HFF-Myc (cell line): ENCODE results near the gene NELL1.

Experiments
- DNase-seq: peaks from one replicate; pipeline ENCODE4 v3.0.0-alpha.2; 2011; ENCODE audit warnings: low read depth; ENCODE audit errors: extremely low read depth
- H3K4me3 ChIP-seq: replicated peaks from 2 replicates; pipeline ENCODE4 v1.5.1; 2011; ENCODE audit warnings: low read depth, mild to moderate bottlenecking, control low read depth, low read length
- TF ChIP-seq, protein P1 (sequence below): IDR thresholded peaks from 2 replicates; pipeline ENCODE4 v1.5.1; 2012; ENCODE audit warnings: mild to moderate bottlenecking, low read depth, low read length, control low read depth; ENCODE audit errors: missing control alignments

Gene NELL1

DNA sequence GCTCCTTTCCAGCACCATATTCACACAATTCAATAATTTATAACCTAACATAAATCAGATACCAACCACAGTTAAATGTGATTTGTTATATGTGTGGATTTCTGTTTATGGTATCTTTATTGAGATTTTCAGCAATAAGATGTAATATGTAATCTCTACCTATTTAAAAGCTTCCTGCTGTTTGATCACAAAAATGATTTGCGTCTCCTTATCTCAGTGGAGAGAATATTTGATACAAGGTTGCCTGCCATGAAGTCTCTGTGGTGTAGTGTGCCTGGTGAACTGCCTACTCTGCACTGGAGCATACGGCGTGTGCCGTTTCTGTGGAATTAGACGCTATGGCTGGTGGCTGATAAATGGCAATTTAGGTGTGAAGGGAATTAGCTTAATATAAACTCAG is 741.1 kb downstream of the NELL1 start:
- TF ChIP-seq, protein P1, sequence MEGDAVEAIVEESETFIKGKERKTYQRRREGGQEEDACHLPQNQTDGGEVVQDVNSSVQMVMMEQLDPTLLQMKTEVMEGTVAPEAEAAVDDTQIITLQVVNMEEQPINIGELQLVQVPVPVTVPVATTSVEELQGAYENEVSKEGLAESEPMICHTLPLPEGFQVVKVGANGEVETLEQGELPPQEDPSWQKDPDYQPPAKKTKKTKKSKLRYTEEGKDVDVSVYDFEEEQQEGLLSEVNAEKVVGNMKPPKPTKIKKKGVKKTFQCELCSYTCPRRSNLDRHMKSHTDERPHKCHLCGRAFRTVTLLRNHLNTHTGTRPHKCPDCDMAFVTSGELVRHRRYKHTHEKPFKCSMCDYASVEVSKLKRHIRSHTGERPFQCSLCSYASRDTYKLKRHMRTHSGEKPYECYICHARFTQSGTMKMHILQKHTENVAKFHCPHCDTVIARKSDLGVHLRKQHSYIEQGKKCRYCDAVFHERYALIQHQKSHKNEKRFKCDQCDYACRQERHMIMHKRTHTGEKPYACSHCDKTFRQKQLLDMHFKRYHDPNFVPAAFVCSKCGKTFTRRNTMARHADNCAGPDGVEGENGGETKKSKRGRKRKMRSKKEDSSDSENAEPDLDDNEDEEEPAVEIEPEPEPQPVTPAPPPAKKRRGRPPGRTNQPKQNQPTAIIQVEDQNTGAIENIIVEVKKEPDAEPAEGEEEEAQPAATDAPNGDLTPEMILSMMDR, result no peak
- no peak overlapping the region for H3K4me3 ChIP-seq
- no peak for DNase-seq

DNA sequence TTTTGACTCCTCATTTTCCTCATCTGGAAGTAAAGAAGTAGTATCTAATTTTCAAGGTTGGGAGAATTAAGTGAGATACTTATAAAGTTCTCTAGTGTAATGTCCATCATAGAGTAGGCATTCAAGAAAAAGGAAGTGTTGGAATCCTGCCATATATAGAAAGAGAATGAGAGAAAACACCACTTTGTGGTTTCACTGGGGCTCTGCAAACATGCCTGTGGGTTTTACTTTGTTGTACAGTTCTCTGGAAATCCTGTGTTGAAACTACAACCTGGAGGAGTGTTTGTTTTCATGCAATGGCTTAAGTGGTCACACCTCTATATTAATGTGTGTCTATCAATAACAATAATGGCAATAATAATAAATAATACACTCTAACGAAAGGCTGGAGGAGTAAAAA is 741.7 kb downstream of the NELL1 start:
- TF ChIP-seq, protein P1, result no peak
- H3K4me3 ChIP-seq, result no peak overlapping the region
- DNase-seq, result no peak

DNA sequence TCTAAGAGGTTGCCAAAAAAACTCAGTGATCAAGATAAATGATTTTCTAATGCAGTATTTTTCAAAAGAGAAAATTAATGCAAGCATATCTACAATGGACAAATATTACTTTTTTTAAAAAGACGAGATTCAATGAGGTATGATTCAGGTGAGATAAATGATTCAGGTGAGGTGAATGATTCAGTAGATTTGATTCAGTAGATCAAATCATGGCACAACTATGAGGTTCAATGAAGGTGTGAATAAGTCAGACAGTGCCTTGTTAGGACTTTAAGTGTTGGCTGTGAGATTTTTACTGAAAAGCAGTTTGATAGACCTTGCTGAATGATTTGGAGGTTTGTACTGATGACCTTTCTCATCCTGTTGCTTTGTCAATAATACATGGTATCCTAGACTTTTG is 742.2 kb downstream of the NELL1 start:
- TF ChIP-seq, protein P1, result no peak
- no peak overlapping the region for H3K4me3 ChIP-seq

DNA sequence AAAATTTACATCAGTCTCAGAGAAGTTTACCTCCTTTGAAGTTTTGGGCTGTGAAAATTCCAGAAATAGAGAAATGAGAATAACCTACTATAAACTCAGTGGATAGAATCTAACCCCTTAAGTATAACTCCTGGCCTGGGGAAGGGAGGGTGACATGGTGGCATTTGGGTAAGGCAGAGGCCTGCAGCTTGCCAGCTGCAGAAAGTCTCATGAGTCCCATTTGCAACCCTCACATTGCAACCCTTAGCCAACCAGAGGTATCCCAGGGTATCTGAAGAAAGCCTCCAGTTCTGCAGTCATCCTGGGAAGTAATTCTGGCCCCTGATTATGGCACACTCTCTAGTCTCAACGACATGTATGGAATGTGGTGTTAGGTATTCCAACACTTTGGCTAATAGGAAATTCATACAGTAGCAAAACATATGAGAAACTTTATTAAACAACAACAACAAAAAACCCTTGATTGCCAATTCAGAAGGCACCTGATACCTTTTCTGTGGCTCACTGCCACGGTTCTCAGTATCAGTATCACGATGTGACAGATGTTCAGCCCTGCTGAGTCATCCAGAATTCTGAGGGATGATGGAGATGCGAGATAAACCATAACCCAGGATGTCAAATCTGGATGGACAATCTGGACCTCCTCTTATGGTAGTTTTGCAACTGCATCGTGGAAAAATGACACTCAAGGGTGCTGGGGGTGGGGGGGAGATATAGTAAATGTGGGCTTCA is 743.4 kb downstream of the NELL1 start:
- no peak overlapping the region for H3K4me3 ChIP-seq
- no peak for DNase-seq
- TF ChIP-seq, protein P1, result no peak

More for the DNA sequence above, 742.2 kb downstream of the NELL1 start:
- no peak for DNase-seq

DNA sequence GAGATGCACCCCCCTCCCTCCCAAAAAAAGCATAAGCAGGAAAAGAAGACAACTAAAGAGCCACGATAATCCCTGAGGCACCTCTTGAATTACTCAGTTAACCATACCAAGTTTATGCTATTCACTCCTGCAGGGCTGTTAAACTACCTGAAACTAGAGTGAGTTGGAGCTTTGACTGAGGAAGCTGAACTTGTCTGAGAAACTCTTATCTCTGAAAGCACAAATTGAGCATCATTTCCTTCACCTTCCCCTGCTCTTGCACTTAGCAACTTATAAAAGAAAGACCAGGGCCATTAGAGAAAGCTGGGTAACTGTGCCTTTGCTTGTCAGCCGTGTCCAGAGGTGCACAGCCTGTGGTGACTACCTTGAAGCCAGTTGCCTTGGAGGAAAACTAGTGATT is 745.6 kb downstream of the NELL1 start:
- no peak for DNase-seq
- TF ChIP-seq, protein P1, result no peak
- H3K4me3 ChIP-seq, result no peak overlapping the region

DNA sequence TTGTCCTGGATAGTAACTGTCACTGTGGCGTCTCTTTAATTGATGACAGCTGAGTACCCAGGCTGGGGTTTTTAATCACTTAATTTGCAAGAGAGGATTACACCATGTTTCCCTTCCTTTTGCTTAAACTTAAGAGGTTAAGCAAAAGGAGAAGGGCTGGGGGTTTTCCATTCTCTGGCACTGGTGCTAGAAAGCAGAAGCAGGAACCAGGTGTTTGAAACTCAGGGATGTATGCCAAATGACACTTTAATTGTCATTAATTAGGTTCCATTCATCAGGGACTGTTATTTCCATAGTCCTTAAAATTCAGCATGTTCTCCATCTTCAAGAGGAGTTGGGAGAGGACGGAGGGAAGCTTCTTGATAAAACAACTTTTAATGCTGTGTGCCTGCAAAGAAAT is 746.2 kb downstream of the NELL1 start:
- no peak for DNase-seq
- TF ChIP-seq, protein P1, result no peak
- H3K4me3 ChIP-seq, result no peak overlapping the region
